ENCODE measurements around the gene TK1.
"Not testable (repeated sequence)": the region's sequence is repeated elsewhere in the genome, so short reads cannot be mapped to it uniquely, and the experiment has no call there.

TK1 gene

GRCh38 chr17:78186692-78187595 lies at the start of gene TK1, which contains the start of gene AFMID:
Gene TK1 (minus strand): TSS chr17:78187052. CDS start chr17:78186994, 58 bp downstream.
Gene AFMID (plus strand): TSS chr17:78187362. CDS start chr17:78187371, 9 bp downstream.
- TF ChIP-seq CTCF (IDR thresholded peaks at IDR 0.05; ENCODE audit: low read depth, low read length, missing control alignments): peak; percentile 72
- peak within 1 kb of the TSS; percentile 32 for H3K27ac ChIP-seq

GRCh38 chr17:78235885-78236284 lies 49.0 kb upstream of the TK1 start:
- TF ChIP-seq CTCF (IDR thresholded peaks at IDR 0.05; ENCODE audit: low read depth, low read length, missing control alignments): no peak
- in situ Hi-C loops (cut with HindIII; ENCODE audit: low pct_ligation_motif_present, low sequenced_read_pairs): no loop called here

More at GRCh38 chr17:78186692-78187595, at the start of gene TK1, which contains the start of gene AFMID:
- Histone ChIP-seq H3K36me3 (replicated peaks) (peaks cover 4% of the 10 kb centered on the region), H3K27me3 (replicated peaks) (no peaks in the 10 kb centered on the region), H3K4me3 (ENCODE audit: low read depth, low read length) (peak within 1 kb of the TSS; percentile 77)
- in situ Hi-C loops (cut with HindIII; ENCODE audit: low pct_ligation_motif_present, low sequenced_read_pairs): no loop called here
- DNase-seq: peak; percentile 95

DNA sequence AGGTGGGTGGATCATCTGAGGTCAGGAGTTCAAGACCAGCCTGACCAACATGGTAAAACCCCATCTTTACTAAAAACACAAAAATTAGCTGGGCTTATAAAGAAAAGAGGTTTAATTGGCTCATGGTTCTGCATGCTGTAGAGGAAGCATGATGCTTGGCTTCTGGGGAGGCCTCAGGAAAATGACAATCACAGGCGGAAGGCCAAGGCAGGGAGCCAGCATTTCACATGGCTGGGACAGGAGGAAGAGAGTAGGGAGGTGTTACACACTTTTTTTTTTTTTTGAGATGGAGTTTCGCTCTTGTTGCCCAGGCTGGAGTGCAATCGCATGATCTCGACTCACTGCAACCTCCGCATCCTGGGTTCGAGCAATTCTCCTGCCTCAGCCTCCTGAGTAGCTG lies 48.2 kb upstream of the TK1 start:
- DNase-seq; H3K36me3 ChIP-seq (replicated peaks); H3K4me3 ChIP-seq (ENCODE audit: low read depth, low read length); in situ Hi-C loops (cut with HindIII; ENCODE audit: low pct_ligation_motif_present, low sequenced_read_pairs); H3K27ac ChIP-seq: not testable (repeated sequence)
- peaks cover 21% of the 10 kb centered on the region for H3K27me3 ChIP-seq (replicated peaks)

More at GRCh38 chr17:78235885-78236284, 49.0 kb upstream of the TK1 start:
- Histone ChIP-seq H3K27ac (no peak overlapping the region), H3K27me3 (replicated peaks) (peaks cover 13% of the 10 kb centered on the region), H3K4me3 (ENCODE audit: low read depth, low read length) (no peak overlapping the region), H3K36me3 (replicated peaks) (no peaks in the 10 kb centered on the region)
- DNase-seq: no peak

GRCh38 chr17:78234261-78234865 lies 47.5 kb upstream of the TK1 start:
- in situ Hi-C loops (cut with HindIII; ENCODE audit: low pct_ligation_motif_present, low sequenced_read_pairs): no loop called here
- TF ChIP-seq CTCF (IDR thresholded peaks at IDR 0.05; ENCODE audit: low read depth, low read length, missing control alignments): no peak
- Histone ChIP-seq H3K27me3 (replicated peaks) (peaks cover 23% of the 10 kb centered on the region), H3K36me3 (replicated peaks) (no peaks in the 10 kb centered on the region), H3K27ac (no peak overlapping the region), H3K4me3 (ENCODE audit: low read depth, low read length) (no peak overlapping the region)
- DNase-seq: no peak

GRCh38 chr17:78233678-78234077 lies 46.8 kb upstream of the TK1 start:
- H3K36me3 ChIP-seq (replicated peaks): no peaks in the 10 kb centered on the region
- DNase-seq: no peak
- no peak for TF ChIP-seq CTCF (IDR thresholded peaks at IDR 0.05; ENCODE audit: low read depth, low read length, missing control alignments)

DNA sequence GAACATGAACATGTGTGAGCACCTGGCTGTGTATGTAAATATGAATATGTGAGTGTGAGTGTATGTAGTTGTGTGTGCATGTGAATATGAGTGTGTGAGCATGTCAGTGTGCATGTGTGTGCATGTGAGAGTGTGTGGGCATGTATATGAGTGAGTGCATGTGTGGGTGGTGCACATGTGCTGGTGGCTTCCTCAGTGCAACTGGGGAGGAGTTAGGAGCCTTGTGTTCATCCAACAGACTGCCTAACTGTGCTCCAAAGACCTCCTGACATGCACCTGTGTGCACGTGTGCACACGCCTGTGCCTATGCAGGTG lies 46.0 kb upstream of the TK1 start:
- no peak for DNase-seq
- Histone ChIP-seq H3K27ac (no peak overlapping the region), H3K27me3 (replicated peaks) (peaks cover 23% of the 10 kb centered on the region), H3K36me3 (replicated peaks) (no peaks in the 10 kb centered on the region), H3K4me3 (ENCODE audit: low read depth, low read length) (no peak overlapping the region)
- TF ChIP-seq CTCF (IDR thresholded peaks at IDR 0.05; ENCODE audit: low read depth, low read length, missing control alignments): no peak
- in situ Hi-C loops (cut with HindIII; ENCODE audit: low pct_ligation_motif_present, low sequenced_read_pairs): no loop called here

More at GRCh38 chr17:78233678-78234077, 46.8 kb upstream of the TK1 start:
- in situ Hi-C loops (cut with HindIII; ENCODE audit: low pct_ligation_motif_present, low sequenced_read_pairs): no loop called here
- Histone ChIP-seq H3K27me3 (replicated peaks) (peaks cover 23% of the 10 kb centered on the region), H3K27ac (no peak overlapping the region), H3K4me3 (ENCODE audit: low read depth, low read length) (no peak overlapping the region)

Data from brain microvascular endothelial cell (primary cell).